ENCODE measurements around the gene ODF2. TPM values are rescaled to one million over a fixed set of nuclear protein-coding genes. Genes with fewer than 3 reads are reported as not detected.
A peak's percentile ranks its signal among the peaks of the same experiment; 100 is the strongest.

The ODF2 gene
- polyA plus RNA-seq, 1 of the 3 experiments (the other 2 are of a cell fraction), result 35.7 TPM

GRCh38 chr9:128504485-128505413, 48.9 kb downstream of the ODF2 start, which contains the start of gene GLE1:
GLE1 (plus strand) TSS chr9:128504719; CDS start chr9:128504806, 87 bp downstream.
- H3K4me2 ChIP-seq, result peak within 1 kb of the TSS; percentile 89
- H3K9ac ChIP-seq, result peak within 1 kb of the TSS; percentile 79
- peak within 1 kb of the TSS; percentile 85 to 95 for H3K4me3 ChIP-seq (ENCODE audit: low read depth in 2 of 2, low read length in 1 of 2)
- CTCF ChIA-PET, result interaction anchor here (1.0 to 2.3 kb wide), 3 partner anchors 13 to 66 kb away, joined by 3 to 8 read pairs (median 5); no protein-coding TSS in a partner anchor
- peaks cover 40% of the 10 kb centered on the region for H3K79me2 ChIP-seq (ENCODE audit: insufficient read depth)
- peaks cover 17% of the 10 kb centered on the region for H3F3A ChIP-seq (replicated peaks; ENCODE audit: insufficient read depth)
- DNase-seq, result peak; percentile 99
- H3K9me3 ChIP-seq, result no peaks in the 10 kb centered on the region
- under 1% methylated on average over 28 of the region's 64 CpGs for WGBS (ENCODE audit: low lambda C conversion rate)
- H3K36me3 ChIP-seq (replicated peaks in 1 of 2; ENCODE audit: control insufficient read depth in 1 of 2, insufficient read depth in 2 of 2, low read length in 1 of 2), result peaks cover 18 to 23% of the 10 kb centered on the region in 2 experiments
- TF ChIP-seq MAX (IDR thresholded peaks at IDR 0.05; ENCODE audit: low read depth) (peak; percentile 88), JUND (IDR thresholded peaks at IDR 0.05) (no peak), POLR2AphosphoS5 (IDR thresholded peaks at IDR 0.05; ENCODE audit: low read depth, low read length) (peak; percentile 96), SMC3 (IDR thresholded peaks at IDR 0.05; ENCODE audit: low read depth, low read length) (no peak), ELF1 (IDR thresholded peaks at IDR 0.05) (peak; percentile 87), FOXJ3 (CRISPR knock-in tag; IDR thresholded peaks at IDR 0.05) (no peak), NFIC (IDR thresholded peaks at IDR 0.05; ENCODE audit: borderline replicate concordance) (no peak), RCOR1 (IDR thresholded peaks at IDR 0.05; ENCODE audit: low read length) (no peak), EP300 (IDR thresholded peaks at IDR 0.05; ENCODE audit: borderline replicate concordance in 1 of 2, low read depth in 1 of 2, low read length in 1 of 2) (no peak), NRF1 (IDR thresholded peaks at IDR 0.05; ENCODE audit: low read depth, low read length) (peak; percentile 87), RXRA (IDR thresholded peaks at IDR 0.05; ENCODE audit: borderline replicate concordance, low read depth) (no peak), MXI1 (IDR thresholded peaks at IDR 0.05; ENCODE audit: low read depth, low read length) (peak; percentile 82), GABPA (IDR thresholded peaks at IDR 0.05; ENCODE audit: low read depth) (peak; percentile 79), RFX5 (IDR thresholded peaks at IDR 0.05; ENCODE audit: low read length) (no peak), CTCF (IDR thresholded peaks at IDR 0.05) (no peak), SIN3A (IDR thresholded peaks at IDR 0.05; ENCODE audit: borderline replicate concordance, low read depth, low read length) (peak; percentile 58; the same call in 1 of the 2 replicates)
- no peaks in the 10 kb centered on the region for H3K9me2 ChIP-seq
- peak within 1 kb of the TSS; percentile 63 to 73 for H3K27ac ChIP-seq (ENCODE audit: low read depth in 2 of 2, low read length in 1 of 2)
- POLR2A ChIA-PET, result interaction anchor here (0.6 to 2.2 kb wide), 4 partner anchors 10 to 47 kb away, joined by 3 to 15 read pairs (median 4); partner anchors contain the start of gene SPTAN1
- no peaks in the 10 kb centered on the region for H4K20me1 ChIP-seq (ENCODE audit: insufficient read depth)
- H3K27me3 ChIP-seq (ENCODE audit: insufficient read depth), result no peaks in the 10 kb centered on the region
- peaks cover 0 to 13% of the 10 kb centered on the region in 2 experiments; a peak in 2 of 4 replicates for H3K4me1 ChIP-seq (ENCODE audit: control insufficient read depth in 1 of 2, insufficient read depth in 2 of 2, low read depth in 1 of 2, low read length in 1 of 2)
- H2AFZ ChIP-seq (ENCODE audit: low read depth), result peak within 1 kb of the TSS; percentile 90
